ENCODE measurements around the gene SVOP.

DNA sequence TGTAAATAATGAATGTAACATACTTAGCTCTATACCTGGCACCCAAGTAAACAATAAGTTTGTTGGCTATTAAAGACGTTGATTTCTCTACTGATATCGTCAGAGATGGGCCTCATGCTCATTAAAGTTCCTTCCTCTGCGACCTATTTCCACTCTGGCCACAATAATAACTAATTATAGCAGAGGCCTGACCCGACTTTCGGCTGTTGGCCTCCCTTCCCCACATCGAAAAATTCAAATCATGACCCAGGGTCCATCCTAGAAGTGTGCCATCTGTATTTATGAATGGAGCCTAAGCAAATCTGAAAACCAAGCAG is 31.2 kb upstream of the SVOP start:
- TF ChIP-seq, protein P1, sequence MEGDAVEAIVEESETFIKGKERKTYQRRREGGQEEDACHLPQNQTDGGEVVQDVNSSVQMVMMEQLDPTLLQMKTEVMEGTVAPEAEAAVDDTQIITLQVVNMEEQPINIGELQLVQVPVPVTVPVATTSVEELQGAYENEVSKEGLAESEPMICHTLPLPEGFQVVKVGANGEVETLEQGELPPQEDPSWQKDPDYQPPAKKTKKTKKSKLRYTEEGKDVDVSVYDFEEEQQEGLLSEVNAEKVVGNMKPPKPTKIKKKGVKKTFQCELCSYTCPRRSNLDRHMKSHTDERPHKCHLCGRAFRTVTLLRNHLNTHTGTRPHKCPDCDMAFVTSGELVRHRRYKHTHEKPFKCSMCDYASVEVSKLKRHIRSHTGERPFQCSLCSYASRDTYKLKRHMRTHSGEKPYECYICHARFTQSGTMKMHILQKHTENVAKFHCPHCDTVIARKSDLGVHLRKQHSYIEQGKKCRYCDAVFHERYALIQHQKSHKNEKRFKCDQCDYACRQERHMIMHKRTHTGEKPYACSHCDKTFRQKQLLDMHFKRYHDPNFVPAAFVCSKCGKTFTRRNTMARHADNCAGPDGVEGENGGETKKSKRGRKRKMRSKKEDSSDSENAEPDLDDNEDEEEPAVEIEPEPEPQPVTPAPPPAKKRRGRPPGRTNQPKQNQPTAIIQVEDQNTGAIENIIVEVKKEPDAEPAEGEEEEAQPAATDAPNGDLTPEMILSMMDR (IDR thresholded peaks at IDR 0.05; ENCODE audit: low read depth, low read length, missing input control), result no peak
- TF ChIP-seq, protein P2, sequence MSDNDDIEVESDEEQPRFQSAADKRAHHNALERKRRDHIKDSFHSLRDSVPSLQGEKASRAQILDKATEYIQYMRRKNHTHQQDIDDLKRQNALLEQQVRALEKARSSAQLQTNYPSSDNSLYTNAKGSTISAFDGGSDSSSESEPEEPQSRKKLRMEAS (IDR thresholded peaks at IDR 0.05), result no peak
- TF ChIP-seq FOXA2 (IDR thresholded peaks at IDR 0.05), result no peak
- no peak for TF ChIP-seq JUND (IDR thresholded peaks at IDR 0.05)
- TF ChIP-seq, protein P3, sequence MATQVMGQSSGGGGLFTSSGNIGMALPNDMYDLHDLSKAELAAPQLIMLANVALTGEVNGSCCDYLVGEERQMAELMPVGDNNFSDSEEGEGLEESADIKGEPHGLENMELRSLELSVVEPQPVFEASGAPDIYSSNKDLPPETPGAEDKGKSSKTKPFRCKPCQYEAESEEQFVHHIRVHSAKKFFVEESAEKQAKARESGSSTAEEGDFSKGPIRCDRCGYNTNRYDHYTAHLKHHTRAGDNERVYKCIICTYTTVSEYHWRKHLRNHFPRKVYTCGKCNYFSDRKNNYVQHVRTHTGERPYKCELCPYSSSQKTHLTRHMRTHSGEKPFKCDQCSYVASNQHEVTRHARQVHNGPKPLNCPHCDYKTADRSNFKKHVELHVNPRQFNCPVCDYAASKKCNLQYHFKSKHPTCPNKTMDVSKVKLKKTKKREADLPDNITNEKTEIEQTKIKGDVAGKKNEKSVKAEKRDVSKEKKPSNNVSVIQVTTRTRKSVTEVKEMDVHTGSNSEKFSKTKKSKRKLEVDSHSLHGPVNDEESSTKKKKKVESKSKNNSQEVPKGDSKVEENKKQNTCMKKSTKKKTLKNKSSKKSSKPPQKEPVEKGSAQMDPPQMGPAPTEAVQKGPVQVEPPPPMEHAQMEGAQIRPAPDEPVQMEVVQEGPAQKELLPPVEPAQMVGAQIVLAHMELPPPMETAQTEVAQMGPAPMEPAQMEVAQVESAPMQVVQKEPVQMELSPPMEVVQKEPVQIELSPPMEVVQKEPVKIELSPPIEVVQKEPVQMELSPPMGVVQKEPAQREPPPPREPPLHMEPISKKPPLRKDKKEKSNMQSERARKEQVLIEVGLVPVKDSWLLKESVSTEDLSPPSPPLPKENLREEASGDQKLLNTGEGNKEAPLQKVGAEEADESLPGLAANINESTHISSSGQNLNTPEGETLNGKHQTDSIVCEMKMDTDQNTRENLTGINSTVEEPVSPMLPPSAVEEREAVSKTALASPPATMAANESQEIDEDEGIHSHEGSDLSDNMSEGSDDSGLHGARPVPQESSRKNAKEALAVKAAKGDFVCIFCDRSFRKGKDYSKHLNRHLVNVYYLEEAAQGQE (IDR thresholded peaks at IDR 0.05), result no peak
- TF ChIP-seq GABPA (IDR thresholded peaks at IDR 0.05 in 1 of 2, conservative IDR thresholded peaks at IDR 0.05 in 1 of 2), result no peak
- no peak for TF ChIP-seq EGR1 (IDR thresholded peaks at IDR 0.05; ENCODE audit: low read depth in 2 of 2)
- no peak for TF ChIP-seq TAF1 (conservative IDR thresholded peaks at IDR 0.05)
- TF ChIP-seq RAD21 (IDR thresholded peaks at IDR 0.05), result no peak
- TF ChIP-seq YY1 (IDR thresholded peaks at IDR 0.05), result no peak
